ENCODE results near the gene YPEL3. TPM values are rescaled to one million over a fixed set of nuclear protein-coding genes. Genes with fewer than 3 reads are reported as not detected.

YPEL3 gene
- total RNA-seq, 1 donor from 2014 or later = 45.7 TPM

GRCh38 chr16:30060836-30061554 is 35.0 kb downstream of the YPEL3 start:
- Mint-ChIP-seq H3K27me3 (no peaks in the 10 kb centered on the region), H3K4me3 (ENCODE audit: low read depth) (no peak overlapping the region), H3K4me1 (ENCODE audit: low read depth) (peaks cover 8% of the 10 kb centered on the region), H3K27ac (peak overlapping the region; percentile 66), H3K36me3 (ENCODE audit: insufficient read depth) (peaks cover 6% of the 10 kb centered on the region), H3K9me3 (ENCODE audit: low read depth) (no peaks in the 10 kb centered on the region)
- DNase-seq (ENCODE audit: low spot score, unreplicated experiment) = no peak
- no peak for TF ChIP-seq CTCF (IDR thresholded peaks at IDR 0.05; ENCODE audit: unreplicated experiment)

DNA sequence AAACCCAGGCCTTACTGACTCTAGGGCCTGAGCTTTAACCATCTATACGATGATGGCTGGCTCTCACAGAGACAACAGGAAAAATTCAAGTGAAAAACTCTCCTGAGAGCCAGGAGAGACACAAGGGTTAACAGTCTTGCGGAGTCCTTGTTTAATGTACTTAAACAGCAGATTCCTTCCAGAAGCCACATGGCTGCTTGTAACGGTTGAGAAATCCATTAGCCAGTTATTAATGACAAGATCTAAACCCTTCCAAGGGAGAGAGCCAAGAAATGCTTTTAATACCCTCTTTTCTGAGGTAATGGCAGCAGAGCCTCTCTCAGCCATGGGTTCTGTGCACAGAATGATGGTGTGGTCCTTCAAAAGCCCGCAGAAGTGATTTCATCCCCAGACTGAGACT is 35.7 kb downstream of the YPEL3 start:
- no peak overlapping the region for H3K4me3 Mint-ChIP-seq (ENCODE audit: low read depth)
- no peaks in the 10 kb centered on the region for H3K9me3 Mint-ChIP-seq (ENCODE audit: low read depth)
- TF ChIP-seq CTCF (IDR thresholded peaks at IDR 0.05; ENCODE audit: unreplicated experiment) = no peak
- H3K27me3 Mint-ChIP-seq = no peaks in the 10 kb centered on the region
- no peak overlapping the region for H3K27ac Mint-ChIP-seq
- DNase-seq (ENCODE audit: low spot score, unreplicated experiment) = no peak
- H3K4me1 Mint-ChIP-seq (ENCODE audit: low read depth) = peaks cover 8% of the 10 kb centered on the region
- H3K36me3 Mint-ChIP-seq (ENCODE audit: insufficient read depth) = peaks cover 6% of the 10 kb centered on the region

DNA sequence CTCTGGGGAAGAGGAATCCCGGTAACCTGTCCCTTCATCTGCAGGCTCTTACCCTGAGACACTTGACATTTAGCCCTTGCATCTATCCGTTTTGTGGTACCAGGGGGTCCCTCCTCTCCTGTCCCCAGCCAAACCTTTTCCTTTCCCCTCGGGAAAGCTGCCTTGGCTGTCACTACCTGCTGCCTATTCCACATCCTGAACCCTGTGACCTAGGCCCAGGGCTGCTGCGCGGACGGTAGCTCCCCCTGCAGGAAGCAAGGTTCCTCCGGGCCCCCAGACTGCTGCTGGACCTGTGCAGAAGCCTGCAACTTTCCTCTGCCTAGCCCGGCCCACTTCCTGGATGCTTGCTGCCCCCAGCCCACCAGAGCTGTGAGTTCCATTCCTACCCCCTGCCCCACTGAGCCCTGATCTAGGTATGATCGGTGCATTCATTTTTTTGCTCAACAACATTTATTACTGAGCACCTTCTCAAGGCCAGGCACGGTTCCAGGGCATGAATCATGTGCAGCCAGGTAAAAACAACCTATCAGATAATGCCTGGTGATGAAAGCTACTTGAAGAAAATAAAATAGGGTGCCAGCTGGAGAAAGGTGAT is 41.0 kb downstream of the YPEL3 start:
- peak; percentile 56 for TF ChIP-seq CTCF (IDR thresholded peaks at IDR 0.05; ENCODE audit: unreplicated experiment)
- peak overlapping the region; percentile 64 for H3K4me3 Mint-ChIP-seq (ENCODE audit: low read depth)
- H3K9me3 Mint-ChIP-seq (ENCODE audit: low read depth) = no peaks in the 10 kb centered on the region
- no peak for DNase-seq (ENCODE audit: low spot score, unreplicated experiment)
- no peaks in the 10 kb centered on the region for H3K27me3 Mint-ChIP-seq
- peaks cover 2% of the 10 kb centered on the region for H3K36me3 Mint-ChIP-seq (ENCODE audit: insufficient read depth)
- H3K27ac Mint-ChIP-seq = peak overlapping the region; percentile 13
- peaks cover 6% of the 10 kb centered on the region for H3K4me1 Mint-ChIP-seq (ENCODE audit: low read depth)

- no peak overlapping the region for H3K27ac Mint-ChIP-seq
- no peaks in the 10 kb centered on the region for H3K9me3 Mint-ChIP-seq (ENCODE audit: low read depth)
- peaks cover 6% of the 10 kb centered on the region for H3K4me1 Mint-ChIP-seq (ENCODE audit: low read depth)
These were observed 41.6 kb downstream of the YPEL3 start for GRCh38 chr16:30054451-30054850.

More at GRCh38 chr16:30054451-30054850, 41.6 kb downstream of the YPEL3 start:
- peak overlapping the region; percentile 64 for H3K4me3 Mint-ChIP-seq (ENCODE audit: low read depth)
- H3K36me3 Mint-ChIP-seq (ENCODE audit: insufficient read depth) = peaks cover 2% of the 10 kb centered on the region
- no peak for DNase-seq (ENCODE audit: low spot score, unreplicated experiment)
- no peak for TF ChIP-seq CTCF (IDR thresholded peaks at IDR 0.05; ENCODE audit: unreplicated experiment)
- no peaks in the 10 kb centered on the region for H3K27me3 Mint-ChIP-seq

All from progenitor cell of endocrine pancreas (in vitro differentiated cells).